Transverse colon (tissue), 4 donors: Measurements from ENCODE around the gene MS4A18. TPM values are rescaled to one million over a fixed set of nuclear protein-coding genes. Genes with fewer than 3 reads are reported as not detected.
"Not testable (repeated sequence)": the region's sequence is repeated elsewhere in the genome, so short reads cannot be mapped to it uniquely, and the experiment has no call there.

Experiments used
- DNase-seq: peaks from one replicate; pipeline ENCODE4 v3.0.0-alpha.2; 2019
- H3K27ac ChIP-seq, 4 donors: fragments of 200-600 bp; sonication (generic); 2 replicates each; pipeline ENCODE4 v1.5.1; 2016 to 2018; ENCODE audit warnings: inconsistent platforms in 4 of 4
- H3K27me3 ChIP-seq: fragments of 200-600 bp; sonication (generic); 2 replicates; pipeline ENCODE4 v1.5.1; 2017; ENCODE audit warnings: inconsistent platforms
- H3K36me3 ChIP-seq, 4 donors: fragments of 200-600 bp; sonication (generic); 2 replicates each; pipeline ENCODE4 v1.5.1; 2017 to 2019; ENCODE audit warnings: inconsistent platforms in 4 of 4
- H3K4me1 ChIP-seq, 4 donors: fragments of 200-600 bp; sonication (generic); 2 replicates each; pipeline ENCODE4 v1.5.1; 2017 to 2020; ENCODE audit warnings: inconsistent platforms in 4 of 4
- H3K4me3 ChIP-seq, 4 donors: fragments of 200-600 bp; sonication (generic); 1 replicate in 1 of 4; 2 replicates in 3 of 4; pipeline versions ENCODE4 v1.5.1 to v1.6.1; 2017 to 2019; ENCODE audit warnings: inconsistent platforms in 4 of 4
- H3K9me3 ChIP-seq, 2 donors: fragments of 200-600 bp; sonication (generic); 2 replicates each; pipeline ENCODE4 v1.5.1; 2017 to 2019; ENCODE audit warnings: inconsistent platforms in 2 of 2
- EP300 ChIP-seq: sonication (generic); formaldehyde crosslinking; IDR thresholded peaks from one replicate; pipeline ENCODE4 v1.6.1; 2017; ENCODE audit warnings: antibody characterized with exemption, low read depth
- POLR2A ChIP-seq: fragments of 450-650 bp; IDR thresholded peaks from one replicate; pipeline ENCODE4 v1.6.1; 2016; ENCODE audit warnings: antibody characterized with exemption, mild to moderate bottlenecking, moderate library complexity
- POLR2AphosphoS5 ChIP-seq, 3 donors: sonication (generic); formaldehyde crosslinking; IDR thresholded peaks; one replicate each; pipeline ENCODE4 v1.6.1; 2016; ENCODE audit warnings: antibody characterized with exemption in 3 of 3
- whole genome bisulfite sequencing, 2 donors: methylation state at CpG; one replicate each; pipeline ENCODE4 v1.1.5; 2018; ENCODE audit warnings: low coverage in 1 of 2; 5-methylcytosine and 5-hydroxymethylcytosine counted together
- in situ Hi-C, 4 donors: fragments of 200-750 bp; cut with MboI; loops; one replicate each; pipeline versions ENCODE4 v1.15.0 to v1.15.1; 2017; ENCODE audit warnings: low sequenced_read_pairs in 3 of 4, low pct_ligation_motif_present in 1 of 4, low pct_unique_long_range_greater_than_20kb in 1 of 4
- intact Hi-C: fragments of 100-400 bp; cut with DNase I; formaldehyde crosslinking; loops from one replicate; pipeline ENCODE4 v1.15.1; 2023; ENCODE audit warnings: low total_unique reads
- total RNA-seq, 4 donors: library from RNA; depleted of rRNA; stranded (reverse); fragments of >200 nt; gene quantifications; one replicate each; pipeline ENCODE4 v1.1.0, GENCODE V29; 2016
- TF ChIP-seq, protein P1 (sequence below), 5 experiments: fragments of 200-600 bp in 3 of 5; fragments of 450-650 bp in 2 of 5; sonication (generic) in 3 of 5; IDR thresholded peaks; 1 replicate in 2 of 5; 2 replicates in 3 of 5; pipeline ENCODE4 v1.5.1; 2016 to 2017; ENCODE audit warnings: antibody characterized with exemption in 5 of 5, inconsistent platforms in 3 of 5, mild to moderate bottlenecking in 2 of 5, moderate library complexity in 1 of 5

MS4A18 gene
- total RNA-seq, 4 donors from 2014 or later: not detected

DNA sequence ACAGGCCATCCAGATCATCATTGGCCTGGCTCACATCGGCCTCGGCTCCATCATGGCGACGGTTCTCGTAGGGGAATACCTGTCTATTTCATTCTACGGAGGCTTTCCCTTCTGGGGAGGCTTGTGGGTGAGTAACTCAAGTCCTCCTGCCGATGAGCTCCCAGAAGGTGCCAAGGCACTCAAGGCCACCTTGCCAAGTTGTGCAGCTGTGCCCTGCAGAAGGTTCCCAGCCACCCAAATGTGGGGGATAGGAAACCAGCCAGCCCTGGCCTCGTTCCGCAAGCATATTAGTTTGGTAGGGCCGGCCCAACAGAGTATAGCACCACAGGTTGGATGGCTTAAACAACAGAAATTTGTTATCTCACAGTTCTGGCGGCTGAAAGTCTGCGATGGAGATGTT lies 21.1 kb upstream of the MS4A18 start:
- Histone ChIP-seq H3K4me3 (no peak overlapping the region), H3K27me3 (no peaks in the 10 kb centered on the region), H3K36me3 (no peaks in the 10 kb centered on the region), H3K4me1 (peaks cover 4 to 29% (median 12%) of the 10 kb centered on the region in 4 donors), H3K27ac (no peak overlapping the region), H3K9me3 (no peaks in the 10 kb centered on the region)
- DNase-seq: no peak
- WGBS, 2 donors: 91 to 96% methylated on average over 7 to 12 of the region's 12 CpGs
- in situ Hi-C loops (no loop called here), intact Hi-C loops (no loop called here)
- TF ChIP-seq POLR2AphosphoS5 (IDR thresholded peaks at IDR 0.05): no peak

DNA sequence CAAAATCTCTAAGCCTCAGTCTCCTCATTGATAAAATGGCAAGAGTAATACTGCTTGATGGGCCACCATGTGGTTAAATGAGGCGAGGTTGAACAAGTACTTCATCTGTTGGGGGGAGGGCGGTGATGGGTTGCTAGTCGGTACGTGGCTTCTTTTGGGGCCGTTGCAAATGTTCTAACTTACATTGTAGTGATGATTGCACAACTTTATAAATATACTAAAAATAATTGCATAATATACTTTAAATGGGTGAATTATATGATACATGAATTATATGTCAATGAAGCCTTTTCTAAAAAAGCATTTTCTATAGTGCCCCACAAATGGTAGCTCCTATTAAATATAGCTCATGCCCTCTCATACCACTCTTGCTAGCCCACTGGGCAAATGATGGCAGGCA lies 18.6 kb upstream of the MS4A18 start:
- no peak for TF ChIP-seq POLR2AphosphoS5 (IDR thresholded peaks at IDR 0.05)
- TF ChIP-seq, protein P1, sequence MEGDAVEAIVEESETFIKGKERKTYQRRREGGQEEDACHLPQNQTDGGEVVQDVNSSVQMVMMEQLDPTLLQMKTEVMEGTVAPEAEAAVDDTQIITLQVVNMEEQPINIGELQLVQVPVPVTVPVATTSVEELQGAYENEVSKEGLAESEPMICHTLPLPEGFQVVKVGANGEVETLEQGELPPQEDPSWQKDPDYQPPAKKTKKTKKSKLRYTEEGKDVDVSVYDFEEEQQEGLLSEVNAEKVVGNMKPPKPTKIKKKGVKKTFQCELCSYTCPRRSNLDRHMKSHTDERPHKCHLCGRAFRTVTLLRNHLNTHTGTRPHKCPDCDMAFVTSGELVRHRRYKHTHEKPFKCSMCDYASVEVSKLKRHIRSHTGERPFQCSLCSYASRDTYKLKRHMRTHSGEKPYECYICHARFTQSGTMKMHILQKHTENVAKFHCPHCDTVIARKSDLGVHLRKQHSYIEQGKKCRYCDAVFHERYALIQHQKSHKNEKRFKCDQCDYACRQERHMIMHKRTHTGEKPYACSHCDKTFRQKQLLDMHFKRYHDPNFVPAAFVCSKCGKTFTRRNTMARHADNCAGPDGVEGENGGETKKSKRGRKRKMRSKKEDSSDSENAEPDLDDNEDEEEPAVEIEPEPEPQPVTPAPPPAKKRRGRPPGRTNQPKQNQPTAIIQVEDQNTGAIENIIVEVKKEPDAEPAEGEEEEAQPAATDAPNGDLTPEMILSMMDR (IDR thresholded peaks at IDR 0.05): no peak
- TF ChIP-seq EP300: no peak
- TF ChIP-seq POLR2A: no peak
- H3K27ac ChIP-seq: no peak overlapping the region
- intact Hi-C loops (no loop called here), in situ Hi-C loops (no loop called here)
- H3K9me3 ChIP-seq: no peaks in the 10 kb centered on the region
- no peak overlapping the region for H3K4me3 ChIP-seq
- no peaks in the 10 kb centered on the region for H3K27me3 ChIP-seq
- no peaks in the 10 kb centered on the region for H3K36me3 ChIP-seq
- WGBS, 2 donors: 86 to 87% methylated on average over 5 of the region's 5 CpGs
- H3K4me1 ChIP-seq: peaks cover 0 to 10% (median 2%) of the 10 kb centered on the region in 4 donors
- DNase-seq: no peak

DNA sequence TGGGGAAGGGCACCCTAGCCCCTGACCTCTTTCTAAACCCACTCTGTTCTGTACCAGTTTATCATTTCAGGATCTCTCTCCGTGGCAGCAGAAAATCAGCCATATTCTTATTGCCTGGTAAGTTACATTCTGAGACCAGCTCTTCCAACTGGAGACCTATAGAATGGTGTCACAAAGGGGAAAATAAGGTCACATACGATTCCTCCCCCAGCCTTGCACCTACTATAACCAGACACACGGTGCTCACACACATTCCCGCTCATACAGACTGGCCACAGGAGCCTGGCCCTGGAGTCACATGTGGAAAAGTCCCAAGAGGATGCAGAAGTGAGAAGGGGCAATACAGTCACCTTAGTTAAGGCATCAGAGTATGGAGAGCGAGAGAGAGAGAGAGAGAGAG lies 17.6 kb upstream of the MS4A18 start:
- DNase-seq: no peak
- no peaks in the 10 kb centered on the region for H3K27me3 ChIP-seq
- in situ Hi-C loops (no loop called here), intact Hi-C loops (no loop called here)
- no peaks in the 10 kb centered on the region for H3K36me3 ChIP-seq
- TF ChIP-seq POLR2A (no peak), EP300 (no peak), POLR2AphosphoS5 (IDR thresholded peaks at IDR 0.05) (no peak)
- TF ChIP-seq, protein P1 (IDR thresholded peaks at IDR 0.05): no peak
- WGBS, 2 donors: 88% methylated on average over 4 to 5 of the region's 5 CpGs
- no peaks in the 10 kb centered on the region for H3K9me3 ChIP-seq
- H3K4me1 ChIP-seq: peaks cover 0 to 12% (median 3%) of the 10 kb centered on the region in 4 donors
- H3K27ac ChIP-seq: no peak overlapping the region
- H3K4me3 ChIP-seq: no peak overlapping the region

DNA sequence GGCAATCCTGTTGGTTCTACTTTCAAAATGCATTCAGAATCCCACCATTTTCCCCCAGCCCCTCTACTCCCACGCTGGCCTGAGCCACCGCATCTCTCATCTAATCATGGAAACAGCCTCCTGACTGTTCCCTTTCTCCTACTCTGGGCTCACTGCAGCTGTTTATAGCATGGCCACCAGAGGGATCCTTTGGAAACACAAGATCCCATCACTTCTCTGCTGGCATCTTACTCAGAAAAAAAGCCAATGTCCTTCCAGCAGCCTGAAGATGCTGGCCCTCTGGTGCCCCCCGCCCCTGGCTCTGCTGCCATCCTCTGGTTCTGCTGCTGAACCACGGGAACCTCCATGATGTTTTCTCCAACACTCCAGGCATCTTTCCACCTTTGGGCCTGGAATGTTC lies 14.0 kb upstream of the MS4A18 start:
- DNase-seq: no peak
- Histone ChIP-seq H3K27me3 (no peaks in the 10 kb centered on the region), H3K9me3 (no peaks in the 10 kb centered on the region), H3K36me3 (no peaks in the 10 kb centered on the region), H3K4me1 (peaks cover 0 to 12% (median 3%) of the 10 kb centered on the region in 4 donors), H3K4me3 (no peak overlapping the region), H3K27ac (no peak overlapping the region)
- in situ Hi-C loops: no loop called here
- TF ChIP-seq POLR2AphosphoS5 (IDR thresholded peaks at IDR 0.05) (no peak), POLR2A (no peak), EP300 (no peak)
- TF ChIP-seq, protein P1 (IDR thresholded peaks at IDR 0.05): peak in 3 of 5 experiments; percentile 14 to 31 (median 18)
- intact Hi-C loops: no loop called here
- 81% methylated on average over 2 to 4 of the region's 4 CpGs for WGBS, 2 donors

DNA sequence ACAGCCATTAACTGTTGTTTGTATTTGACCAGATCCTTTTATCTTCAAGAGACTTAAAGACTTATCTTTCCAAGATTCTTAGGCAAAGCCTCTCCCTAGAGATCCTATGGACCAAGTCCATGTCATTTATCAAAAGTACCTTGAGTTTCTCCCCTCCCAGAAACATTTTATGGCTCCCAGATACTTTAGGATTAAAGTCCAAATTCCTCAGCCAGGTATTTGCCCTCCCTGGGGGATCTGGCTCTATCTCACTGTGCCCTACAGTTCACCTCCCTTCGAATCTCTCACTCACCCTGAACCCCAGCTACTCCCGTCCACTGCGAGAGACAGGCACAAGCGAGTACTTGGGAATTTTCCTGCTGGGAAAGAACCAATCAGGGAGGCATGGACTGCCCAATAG lies 13.2 kb upstream of the MS4A18 start:
- intact Hi-C loops: no loop called here
- Histone ChIP-seq H3K36me3 (no peaks in the 10 kb centered on the region), H3K27me3 (peaks cover 2% of the 10 kb centered on the region), H3K4me3 (no peak overlapping the region), H3K4me1 (peaks cover 0 to 12% (median 3%) of the 10 kb centered on the region in 4 donors), H3K9me3 (no peaks in the 10 kb centered on the region), H3K27ac (no peak overlapping the region)
- in situ Hi-C loops: no loop called here
- no peak for DNase-seq
- 40 to 68% methylated on average over 1 to 4 of the region's 4 CpGs for WGBS, 2 donors
- TF ChIP-seq, protein P1 (IDR thresholded peaks at IDR 0.05): no peak
- TF ChIP-seq POLR2AphosphoS5 (IDR thresholded peaks at IDR 0.05) (no peak), POLR2A (no peak), EP300 (no peak)

DNA sequence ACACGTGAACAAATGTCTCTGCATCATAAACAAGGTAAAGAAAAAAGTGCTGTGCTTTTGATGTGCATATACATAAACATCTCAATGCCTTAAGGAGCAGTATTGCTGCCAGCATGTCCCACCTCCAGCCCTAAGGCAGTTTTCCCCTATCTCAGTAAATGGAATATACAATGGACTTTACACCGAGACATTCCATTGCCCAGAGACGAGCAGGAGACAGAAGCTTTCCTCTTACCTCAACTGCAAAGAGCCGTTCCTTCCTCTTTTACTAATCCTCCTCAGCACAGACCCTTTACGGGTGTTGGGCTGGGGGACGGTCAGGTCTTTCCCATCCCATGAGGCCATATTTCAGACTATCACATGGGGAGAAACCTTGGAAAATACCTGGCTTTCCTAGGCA lies 11.1 kb upstream of the MS4A18 start:
- intact Hi-C loops, H3K36me3 ChIP-seq, H3K9me3 ChIP-seq, DNase-seq, H3K27ac ChIP-seq, in situ Hi-C loops, H3K4me3 ChIP-seq, H3K27me3 ChIP-seq: not testable (repeated sequence)
- H3K4me1 ChIP-seq: peaks cover 0 to 20% (median 9%) of the 10 kb centered on the region in 4 donors
- WGBS, 2 donors: 71 to 79% methylated on average over 6 of the region's 6 CpGs
